BE2C (cell line): ENCODE data around the gene MYMK.

Experiments used
- DNase-seq: peaks from one replicate; pipeline ENCODE4 v3.0.0-alpha.2; 2020
- H3K27me3 ChIP-seq: fragments of 250-450 bp; sonication (Bioruptor Pico); 2 replicates; pipeline ENCODE4 v1.5.1; 2020; ENCODE audit warnings: mild to moderate bottlenecking
- H3K36me3 ChIP-seq: fragments of 250-450 bp; sonication (Bioruptor Pico); 2 replicates; pipeline ENCODE4 v1.5.1; 2020; ENCODE audit warnings: mild to moderate bottlenecking
- H3K4me1 ChIP-seq: fragments of 250-450 bp; sonication (Bioruptor Pico); 2 replicates; pipeline ENCODE4 v1.5.1; 2020
- H3K4me3 ChIP-seq: 2 replicates; pipeline ENCODE4 v1.5.1; 2011; ENCODE audit warnings: low read depth, low read length
- H3K9me3 ChIP-seq: fragments of 250-450 bp; sonication (Bioruptor Pico); 2 replicates; pipeline ENCODE4 v1.5.1; 2020
- CTCF ChIP-seq: IDR thresholded peaks from 2 replicates; pipeline ENCODE4 v1.5.1; 2012; ENCODE audit warnings: mild to moderate bottlenecking, low read depth, low read length

Gene MYMK

GRCh38 chr9:133516256-133516960, 8.4 kb downstream of the MYMK start:
- Histone ChIP-seq H3K4me3 (no peak overlapping the region), H3K36me3 (no peaks in the 10 kb centered on the region), H3K4me1 (peaks cover 27% of the 10 kb centered on the region), H3K9me3 (no peaks in the 10 kb centered on the region), H3K27me3 (no peaks in the 10 kb centered on the region)
- DNase-seq = no peak
- no peak for TF ChIP-seq CTCF

- no peak for TF ChIP-seq CTCF
- Histone ChIP-seq H3K4me3 (no peak overlapping the region), H3K27me3 (no peaks in the 10 kb centered on the region), H3K4me1 (peaks cover 24% of the 10 kb centered on the region), H3K9me3 (no peaks in the 10 kb centered on the region), H3K36me3 (no peaks in the 10 kb centered on the region)
- DNase-seq = no peak
These were observed 9.0 kb downstream of the MYMK start for GRCh38 chr9:133515615-133516255.

GRCh38 chr9:133515240-133515610, 9.5 kb downstream of the MYMK start:
- Histone ChIP-seq H3K4me1 (peaks cover 24% of the 10 kb centered on the region), H3K27me3 (no peaks in the 10 kb centered on the region), H3K9me3 (no peaks in the 10 kb centered on the region), H3K36me3 (no peaks in the 10 kb centered on the region), H3K4me3 (no peak overlapping the region)
- DNase-seq = no peak
- TF ChIP-seq CTCF = no peak

- DNase-seq = peak; percentile 83
- Histone ChIP-seq H3K4me3 (peak overlapping the region; percentile 9), H3K36me3 (no peaks in the 10 kb centered on the region), H3K4me1 (peaks cover 28% of the 10 kb centered on the region), H3K27me3 (no peaks in the 10 kb centered on the region), H3K9me3 (no peaks in the 10 kb centered on the region)
- TF ChIP-seq CTCF = no peak
These were observed 10.1 kb downstream of the MYMK start for GRCh38 chr9:133514460-133515239.

GRCh38 chr9:133513214-133514100, 11.3 kb downstream of the MYMK start:
- H3K9me3 ChIP-seq = no peaks in the 10 kb centered on the region
- H3K27me3 ChIP-seq = no peaks in the 10 kb centered on the region
- peak overlapping the region; percentile 23 for H3K4me3 ChIP-seq
- H3K4me1 ChIP-seq = peaks cover 36% of the 10 kb centered on the region
- peak; percentile 87 for DNase-seq
- TF ChIP-seq CTCF = no peak
- H3K36me3 ChIP-seq = no peaks in the 10 kb centered on the region
